DND-41 (cell line): ENCODE measurements around the gene TMEM51.

Experiments
- ATAC-seq: fragments of 200-7000 bp; cut with Tn5 transposase; 3 replicates; pipeline ENCODE4 v1.9.1; 2021; ENCODE audit warnings: low read depth; ENCODE audit not compliant: insufficient read depth
- DNase-seq: peaks from one replicate; pipeline ENCODE4 v3.0.0-alpha.2; 2020
- H2AFZ ChIP-seq: 2 replicates; pipeline ENCODE4 v1.6.0; 2012; ENCODE audit warnings: low read depth, low read length
- H3K27ac ChIP-seq: 2 replicates; pipeline ENCODE4 v1.5.1; 2012; ENCODE audit warnings: low read length, inconsistent platforms
- H3K27me3 ChIP-seq: fragments of 200-600 bp; sonication (generic); 2 replicates; pipeline ENCODE4 v1.6.0; 2012; ENCODE audit warnings: low read length, mild to moderate bottlenecking, inconsistent platforms; ENCODE audit not compliant: insufficient read depth, poor library complexity
- H3K36me3 ChIP-seq: 2 replicates; pipeline ENCODE4 v1.5.1; 2012; ENCODE audit warnings: low read length, inconsistent platforms; ENCODE audit not compliant: insufficient read depth
- H3K4me1 ChIP-seq: 2 replicates; pipeline ENCODE4 v1.5.1; 2012; ENCODE audit warnings: mild to moderate bottlenecking, low read length; ENCODE audit not compliant: insufficient read depth
- H3K4me2 ChIP-seq: 2 replicates; pipeline ENCODE4 v1.6.0; 2012; ENCODE audit warnings: mild to moderate bottlenecking, moderate library complexity, low read length, inconsistent platforms; ENCODE audit not compliant: insufficient read depth
- H3K4me3 ChIP-seq, 2 experiments: fragments of 200-600 bp in 1 of 2; shearing (Covaris generic) in 1 of 2; 2 replicates each; pipeline ENCODE4 v1.5.1; 2012 to 2016; ENCODE audit warnings: inconsistent platforms in 2 of 2, low read length in 2 of 2, mild to moderate bottlenecking in 2 of 2, low read depth in 1 of 2, moderate library complexity in 1 of 2
- H3K79me2 ChIP-seq: 2 replicates; pipeline ENCODE4 v1.6.0; 2012; ENCODE audit warnings: low read length, inconsistent platforms; ENCODE audit not compliant: insufficient read depth
- H3K9ac ChIP-seq: 2 replicates; pipeline ENCODE4 v1.6.0; 2012; ENCODE audit warnings: low read depth, mild to moderate bottlenecking, inconsistent platforms, low read length, moderate library complexity
- H3K9me3 ChIP-seq: 2 replicates; pipeline ENCODE4 v1.5.1; 2012; ENCODE audit warnings: low read length, moderate library complexity, mild to moderate bottlenecking, inconsistent platforms; ENCODE audit not compliant: insufficient read depth, severe bottlenecking
- H4K20me1 ChIP-seq: 2 replicates; pipeline ENCODE4 v1.6.0; 2012; ENCODE audit warnings: low read length; ENCODE audit not compliant: insufficient read depth
- CTCF ChIP-seq: IDR thresholded peaks from 2 replicates; pipeline ENCODE4 v1.5.1; 2012; ENCODE audit warnings: borderline replicate concordance, low read length, moderate library complexity, mild to moderate bottlenecking; ENCODE audit not compliant: poor library complexity, severe bottlenecking; ENCODE audit errors: extremely low read depth
- EZH2 ChIP-seq: IDR thresholded peaks from 3 replicates; pipeline ENCODE4 v1.6.1; 2012; ENCODE audit warnings: borderline replicate concordance, low read depth, mild to moderate bottlenecking, moderate library complexity, low read length, inconsistent platforms; ENCODE audit not compliant: severe bottlenecking

Gene TMEM51

GRCh38 chr1:15139654-15140350 is 13.7 kb upstream of the TMEM51 start:
- H3K79me2 ChIP-seq, result no peaks in the 10 kb centered on the region
- H3K36me3 ChIP-seq, result no peaks in the 10 kb centered on the region
- DNase-seq (no peak), ATAC-seq (no peak)
- no peaks in the 10 kb centered on the region for H3K9me3 ChIP-seq
- no peaks in the 10 kb centered on the region; the same call in 1 of the 2 replicates for H4K20me1 ChIP-seq
- no peak overlapping the region for H3K9ac ChIP-seq
- no peak overlapping the region for H2AFZ ChIP-seq
- H3K27me3 ChIP-seq, result peaks cover 10% of the 10 kb centered on the region
- TF ChIP-seq EZH2, result no peak
- no peak for TF ChIP-seq CTCF
- no peak overlapping the region for H3K27ac ChIP-seq
- no peak overlapping the region for H3K4me2 ChIP-seq
- no peak overlapping the region for H3K4me3 ChIP-seq
- H3K4me1 ChIP-seq, result no peaks in the 10 kb centered on the region

GRCh38 chr1:15141935-15142539 is 11.5 kb upstream of the TMEM51 start:
- Histone ChIP-seq H3K4me3 (no peak overlapping the region), H4K20me1 (no peaks in the 10 kb centered on the region; the same call in 1 of the 2 replicates), H3K9ac (no peak overlapping the region), H3K4me2 (no peak overlapping the region), H3K36me3 (no peaks in the 10 kb centered on the region), H3K9me3 (no peaks in the 10 kb centered on the region), H2AFZ (no peak overlapping the region), H3K4me1 (no peaks in the 10 kb centered on the region), H3K79me2 (no peaks in the 10 kb centered on the region), H3K27ac (no peak overlapping the region), H3K27me3 (peaks cover 20% of the 10 kb centered on the region)
- no peak for DNase-seq
- TF ChIP-seq EZH2, result no peak
- TF ChIP-seq CTCF, result no peak
- no peak for ATAC-seq

- no peak for TF ChIP-seq CTCF
- no peak for TF ChIP-seq EZH2
- ATAC-seq, result no peak
Measured at GRCh38 chr1:15145327-15145726, 8.2 kb upstream of the TMEM51 start.

More at GRCh38 chr1:15145327-15145726, 8.2 kb upstream of the TMEM51 start:
- Histone ChIP-seq H3K9ac (no peak overlapping the region), H3K27me3 (peaks cover 33% of the 10 kb centered on the region), H2AFZ (no peak overlapping the region), H3K36me3 (no peaks in the 10 kb centered on the region), H3K9me3 (no peaks in the 10 kb centered on the region), H3K27ac (no peak overlapping the region), H3K79me2 (no peaks in the 10 kb centered on the region), H3K4me1 (no peaks in the 10 kb centered on the region), H3K4me3 (no peak overlapping the region), H4K20me1 (peaks cover 2% of the 10 kb centered on the region; the same call in 1 of the 2 replicates), H3K4me2 (no peak overlapping the region)
- no peak for DNase-seq
